ENCODE measurements around the gene ATXN1.
"Not testable (repeated sequence)": the region's sequence is repeated elsewhere in the genome, so short reads cannot be mapped to it uniquely, and the experiment has no call there.

The ATXN1 gene

DNA sequence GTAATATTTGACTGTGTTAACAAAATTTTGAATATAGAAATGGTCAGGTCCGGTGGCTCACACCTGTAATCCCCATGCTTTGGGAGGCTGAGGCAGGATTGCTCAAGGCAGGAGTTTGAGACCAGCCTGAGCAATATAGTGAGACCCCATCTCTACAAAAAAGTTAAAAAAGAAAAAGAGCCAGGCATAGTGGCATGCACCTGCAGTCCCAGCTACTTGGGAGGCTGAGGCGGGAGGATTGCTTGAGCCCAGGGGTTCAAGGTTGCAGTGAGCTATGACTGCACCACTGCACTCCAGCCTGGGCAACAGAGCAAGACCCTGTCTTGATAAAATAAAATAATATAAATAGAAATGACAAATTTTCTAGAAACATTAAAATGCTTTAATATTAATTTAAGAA, 147.8 kb downstream of the ATXN1 start:
- DNase-seq (ENCODE audit: low spot score): not testable (repeated sequence)

DNA sequence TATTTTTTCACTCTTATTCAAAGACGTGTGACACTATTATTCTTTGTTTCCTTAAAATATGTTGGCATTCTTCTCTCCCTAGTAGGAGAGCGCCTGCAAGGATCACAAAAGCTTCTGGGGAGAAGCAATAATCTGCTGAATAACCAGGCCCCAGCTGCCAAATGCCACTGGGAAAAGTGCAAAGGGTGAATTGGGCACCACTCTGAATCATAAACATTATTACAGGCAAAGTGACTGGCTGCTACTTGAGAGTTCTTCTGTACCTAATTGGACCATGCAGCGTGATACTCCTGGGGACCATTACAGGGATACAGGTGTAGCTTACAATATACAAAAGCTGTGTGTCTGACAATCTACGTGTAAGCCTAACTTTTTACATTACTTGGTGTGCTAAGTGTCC, 152.8 kb downstream of the ATXN1 start:
- no peak for DNase-seq (ENCODE audit: low spot score)

DNA sequence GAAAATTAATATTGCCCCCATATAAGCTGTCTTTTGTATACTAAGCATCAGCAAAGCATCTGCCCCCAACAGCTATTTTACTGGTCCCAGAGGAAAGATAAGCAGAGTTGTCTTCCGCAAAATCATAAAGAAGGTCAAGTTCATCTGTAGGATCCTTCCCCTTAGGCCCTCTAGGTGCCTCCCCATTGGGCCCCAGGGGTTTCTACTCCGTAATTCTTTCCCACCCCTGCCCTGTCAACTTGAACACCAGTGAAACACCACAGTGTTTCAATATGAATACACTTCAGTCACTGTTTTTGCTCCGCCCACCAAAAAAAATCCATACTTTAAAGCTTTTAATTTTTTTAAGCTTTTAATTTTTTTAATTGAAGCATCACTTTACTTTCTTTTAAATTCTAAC, 159.2 kb downstream of the ATXN1 start:
- no peak for DNase-seq (ENCODE audit: low spot score)

DNA sequence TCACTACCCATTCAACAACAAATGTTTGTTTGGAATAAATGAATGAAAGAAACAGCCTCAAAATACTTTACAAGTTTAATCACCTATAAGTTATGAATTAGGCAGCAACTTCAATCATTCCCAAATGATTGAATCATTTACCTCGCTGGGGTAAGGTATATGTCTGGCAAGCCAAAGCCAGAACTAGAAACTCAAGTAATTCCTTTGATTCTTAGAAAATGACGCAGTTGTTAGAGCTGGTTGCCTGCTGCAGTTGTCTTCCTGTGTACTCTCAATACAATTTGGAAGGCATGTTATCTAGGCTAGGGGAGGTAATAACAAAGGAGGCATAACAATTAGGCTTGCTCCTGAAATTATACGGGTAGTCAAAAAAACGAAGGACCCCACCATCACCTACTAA, 160.6 kb downstream of the ATXN1 start:
- DNase-seq (ENCODE audit: low spot score): no peak

DNA sequence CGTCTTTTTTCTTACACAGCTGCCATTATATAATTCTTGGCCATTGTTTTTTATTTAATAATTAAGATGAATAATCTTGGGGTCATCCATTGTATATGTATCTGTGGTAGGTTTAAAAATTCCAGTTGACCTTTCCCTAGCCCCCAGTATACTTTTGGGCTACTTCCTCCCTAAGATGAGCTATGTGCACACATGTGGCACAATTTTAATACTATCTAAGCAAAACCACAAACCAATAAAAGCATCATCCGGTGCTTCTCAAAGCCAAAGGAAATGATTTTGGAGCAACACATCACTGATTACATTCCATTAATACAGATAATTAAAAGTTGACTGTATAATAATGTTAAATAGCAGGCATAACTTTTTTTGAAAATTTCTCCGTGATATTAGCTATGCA, 161.2 kb downstream of the ATXN1 start:
- no peak for DNase-seq (ENCODE audit: low spot score)

DNA sequence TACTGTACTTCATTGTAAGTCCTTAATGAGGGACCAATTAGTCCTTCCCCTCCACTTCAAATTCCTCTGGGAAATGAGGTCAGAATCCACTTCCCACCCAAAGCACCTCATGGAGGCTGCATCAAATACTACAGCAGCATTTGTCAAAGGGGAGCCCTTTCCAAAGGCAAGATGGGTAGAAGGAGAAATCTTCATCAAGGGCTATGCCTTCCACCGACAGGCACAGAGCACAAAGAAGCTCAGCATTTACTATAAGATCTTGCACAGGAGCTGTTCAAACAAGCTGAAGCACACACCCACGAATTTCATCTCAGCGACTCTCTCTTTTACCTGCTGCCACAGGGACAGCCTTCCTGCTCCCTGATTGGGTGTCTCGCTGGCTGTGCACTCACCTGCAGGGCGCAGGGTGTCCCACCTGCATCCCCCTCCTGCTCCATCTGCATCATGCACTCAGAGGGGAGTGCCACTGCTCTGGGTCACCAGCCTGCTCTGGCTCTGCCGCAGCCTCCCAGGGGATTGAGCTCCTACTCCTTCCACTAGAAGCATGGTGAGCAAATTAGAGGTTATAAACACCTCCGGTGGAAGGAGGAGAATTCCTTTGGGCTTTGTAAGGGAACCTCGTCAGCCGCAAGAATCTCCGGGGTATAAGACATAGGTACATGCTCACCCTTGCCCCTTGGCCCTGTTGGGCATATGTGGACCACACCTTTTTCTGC, 164.5 kb downstream of the ATXN1 start:
- no peak for DNase-seq (ENCODE audit: low spot score)

DNA sequence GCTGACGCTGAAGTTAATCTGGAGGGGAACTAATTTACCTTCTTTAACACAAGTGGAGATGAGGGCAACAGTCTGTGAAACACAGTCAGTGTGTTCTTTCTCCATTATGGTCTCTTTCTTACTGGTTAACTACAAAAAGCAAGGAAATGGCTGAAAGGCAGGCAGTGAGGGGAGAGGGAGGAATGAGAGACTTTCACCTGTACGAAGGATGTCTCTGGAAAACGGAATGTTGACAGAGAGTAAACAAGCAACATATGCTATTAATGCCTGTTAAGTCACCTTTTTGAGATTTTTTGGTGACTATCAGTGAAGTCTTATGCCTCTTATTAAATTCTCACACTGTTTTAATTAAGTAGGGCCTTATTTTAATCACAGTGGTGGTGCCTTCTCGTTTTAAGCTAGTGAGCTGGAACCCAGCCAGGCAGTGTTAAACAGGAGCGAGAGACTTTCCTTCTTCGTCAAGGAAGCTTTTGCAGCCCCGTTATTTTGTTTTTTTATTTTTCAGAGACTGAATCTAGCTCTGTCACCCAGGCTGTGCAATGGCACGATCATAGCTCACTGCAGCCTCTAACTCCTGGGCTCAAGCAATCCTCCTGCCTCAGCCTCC, 165.6 kb downstream of the ATXN1 start:
- DNase-seq (ENCODE audit: low spot score): no peak

DNA sequence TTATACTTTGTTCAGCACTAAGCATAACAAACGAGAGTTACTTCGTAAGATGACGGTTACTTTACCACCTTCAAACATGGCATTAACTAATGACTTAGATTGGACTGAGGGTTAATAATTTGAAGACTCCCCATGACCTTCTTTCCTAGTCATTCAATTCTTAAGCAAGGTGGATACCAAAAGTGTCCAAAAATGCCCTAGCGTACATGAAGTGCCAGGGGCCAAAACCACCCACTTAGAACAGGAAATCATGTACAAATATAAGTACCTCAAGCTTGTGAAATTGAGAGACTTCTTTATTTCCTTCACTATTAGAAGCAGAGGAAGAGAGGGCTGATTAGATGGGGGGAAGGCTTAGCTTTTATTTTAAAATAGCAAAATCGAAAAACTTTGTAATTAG, 166.4 kb downstream of the ATXN1 start:
- no peak for DNase-seq (ENCODE audit: low spot score)

DNA sequence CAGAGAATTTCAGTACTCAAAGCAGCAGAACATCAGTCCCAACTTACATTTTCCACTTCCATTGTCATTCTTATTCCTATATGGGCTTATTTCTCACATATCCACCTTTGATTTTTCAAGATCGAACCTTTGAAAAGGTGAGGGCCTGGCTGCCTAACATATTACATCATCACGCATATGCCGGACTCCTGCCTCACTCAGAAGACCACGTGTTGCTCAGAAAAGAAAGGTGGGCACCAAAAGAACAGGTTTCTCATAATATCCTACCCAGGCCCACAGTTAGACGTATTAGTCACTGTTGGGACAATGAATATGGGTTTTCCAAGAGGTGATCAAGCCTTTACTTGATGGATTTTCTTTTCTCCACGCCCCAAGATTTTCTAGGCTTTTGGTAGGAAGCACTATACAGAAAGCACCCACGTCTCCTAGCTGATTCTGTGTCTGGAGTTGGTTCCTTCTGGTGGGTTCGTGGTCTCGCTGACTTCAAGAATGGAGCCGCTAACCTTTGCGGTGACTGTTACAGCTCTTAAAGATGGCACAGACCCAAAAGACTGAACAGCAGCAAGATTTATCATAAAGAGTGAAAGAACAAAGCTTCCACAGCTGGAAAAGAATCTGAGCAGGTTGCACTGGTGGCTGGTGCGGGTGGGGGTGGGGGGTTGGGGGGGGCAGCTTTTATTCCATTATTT, 168.9 kb downstream of the ATXN1 start:
- DNase-seq (ENCODE audit: low spot score): no peak

DNA sequence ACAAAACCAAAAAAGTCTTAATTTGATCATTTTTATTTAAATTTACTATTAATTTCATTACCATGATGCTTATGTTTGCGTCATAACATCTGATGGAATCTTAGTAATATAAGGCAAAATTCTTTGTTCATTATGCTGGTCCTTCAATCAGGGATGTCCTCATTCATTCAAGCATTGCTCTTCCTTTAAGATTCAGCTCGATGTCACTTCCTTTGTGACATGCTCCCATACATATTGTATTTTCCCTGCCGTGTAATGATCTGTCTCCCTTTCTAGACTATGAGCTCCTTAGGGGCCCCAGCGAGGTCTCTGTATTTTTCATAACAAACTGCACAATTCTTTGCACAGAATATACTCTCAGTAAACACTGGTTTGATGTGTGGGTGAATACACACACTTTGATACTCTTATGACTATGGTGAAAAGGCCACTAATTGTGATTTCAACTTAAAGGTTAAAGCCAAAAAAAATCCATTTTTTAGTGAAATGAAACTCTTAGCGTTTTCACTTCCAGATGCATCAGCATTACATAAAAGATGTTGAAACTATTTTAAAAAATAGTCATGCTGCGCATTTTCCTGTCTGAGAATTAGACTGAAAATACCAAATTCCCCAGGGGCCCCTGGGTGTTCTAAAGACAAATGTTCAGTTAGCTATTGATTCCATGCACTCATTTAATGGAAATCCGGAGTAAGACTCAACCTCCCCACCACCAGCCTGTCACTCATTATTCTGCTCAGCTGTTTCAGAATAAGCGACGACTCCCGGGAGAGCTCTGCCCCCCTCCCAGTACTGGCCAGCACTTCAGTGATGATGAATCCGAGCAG, 169.7 kb downstream of the ATXN1 start:
- DNase-seq (ENCODE audit: low spot score): no peak

DNA sequence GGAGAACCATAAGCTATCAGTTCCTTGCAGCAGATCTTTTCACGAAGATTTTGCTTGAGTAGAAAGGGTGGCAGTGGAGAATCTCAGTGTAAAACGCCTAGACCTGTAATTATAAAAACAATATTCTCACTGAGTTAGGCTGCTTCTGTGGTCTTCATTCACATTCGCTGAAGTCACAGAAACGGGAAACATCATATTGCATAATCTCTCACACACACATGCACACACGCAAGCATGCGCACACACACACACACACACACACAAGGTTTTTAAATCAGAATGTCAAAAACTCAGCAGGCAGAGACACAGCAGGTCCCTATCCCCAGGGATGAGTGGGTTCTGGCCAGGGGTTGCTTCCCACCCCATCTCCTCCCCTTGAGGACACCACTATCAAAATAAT, 175.5 kb downstream of the ATXN1 start:
- DNase-seq (ENCODE audit: low spot score): no peak

DNA sequence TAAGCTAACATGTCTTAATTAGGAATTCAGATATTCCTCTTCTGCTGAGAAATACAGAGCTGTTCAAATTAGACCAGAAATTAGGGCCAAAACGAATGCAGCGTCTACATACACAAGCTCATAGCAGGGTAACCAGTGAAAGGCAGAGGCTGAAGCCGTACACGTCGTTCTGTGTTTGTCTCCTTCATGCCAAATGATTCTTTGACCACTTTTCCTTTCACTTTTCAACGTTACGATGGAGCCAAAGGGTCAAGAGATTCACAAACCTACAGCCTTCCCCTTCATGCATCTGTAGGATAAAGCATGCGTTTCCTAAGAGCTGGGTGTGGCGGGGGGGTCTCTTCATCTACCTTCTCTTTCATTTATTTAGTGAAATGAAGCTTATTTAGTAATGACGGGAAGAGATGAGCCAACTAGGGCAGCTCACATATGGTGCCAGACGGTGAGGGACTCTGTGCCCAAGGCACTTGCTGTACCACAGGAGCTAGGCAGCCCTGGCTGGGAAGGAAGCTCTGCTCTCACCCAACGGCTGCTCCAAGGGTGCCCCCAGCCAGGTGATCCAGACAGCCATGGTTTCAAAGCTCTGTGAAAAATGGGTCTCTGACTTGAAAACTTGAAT, 178.0 kb downstream of the ATXN1 start:
- DNase-seq (ENCODE audit: low spot score): no peak

DNA sequence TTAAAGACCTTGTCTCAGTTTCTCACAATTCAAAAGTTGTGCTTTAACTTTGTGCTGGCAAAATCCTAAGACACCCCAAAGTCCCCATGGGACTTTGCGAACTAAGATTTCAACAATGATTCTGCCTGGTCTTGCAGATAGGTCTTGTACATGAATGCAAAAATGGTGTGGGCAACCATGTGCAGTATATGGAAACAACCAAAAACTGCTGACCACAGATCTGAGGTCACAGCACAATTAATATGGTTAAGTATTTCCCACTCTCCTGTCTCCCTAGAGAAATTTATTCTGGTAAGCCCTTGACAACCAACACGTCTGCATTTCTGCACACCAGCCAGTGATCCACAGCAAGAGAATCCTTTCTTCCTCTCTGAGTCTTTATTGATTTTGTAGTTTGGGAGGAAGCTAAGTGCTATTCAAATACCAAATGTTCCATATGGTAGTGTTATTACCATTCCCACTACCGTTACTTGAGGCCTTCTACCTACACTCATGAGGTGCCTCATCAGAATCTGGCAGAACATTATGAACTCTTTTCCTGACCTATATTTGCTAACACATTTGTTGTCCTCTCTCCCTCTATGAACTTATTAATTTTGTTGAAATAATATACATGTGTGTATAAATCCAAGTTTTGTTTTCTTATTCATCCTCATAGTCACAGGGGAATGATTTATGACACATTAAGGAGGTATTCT, 178.7 kb downstream of the ATXN1 start:
- DNase-seq (ENCODE audit: low spot score): no peak

DNA sequence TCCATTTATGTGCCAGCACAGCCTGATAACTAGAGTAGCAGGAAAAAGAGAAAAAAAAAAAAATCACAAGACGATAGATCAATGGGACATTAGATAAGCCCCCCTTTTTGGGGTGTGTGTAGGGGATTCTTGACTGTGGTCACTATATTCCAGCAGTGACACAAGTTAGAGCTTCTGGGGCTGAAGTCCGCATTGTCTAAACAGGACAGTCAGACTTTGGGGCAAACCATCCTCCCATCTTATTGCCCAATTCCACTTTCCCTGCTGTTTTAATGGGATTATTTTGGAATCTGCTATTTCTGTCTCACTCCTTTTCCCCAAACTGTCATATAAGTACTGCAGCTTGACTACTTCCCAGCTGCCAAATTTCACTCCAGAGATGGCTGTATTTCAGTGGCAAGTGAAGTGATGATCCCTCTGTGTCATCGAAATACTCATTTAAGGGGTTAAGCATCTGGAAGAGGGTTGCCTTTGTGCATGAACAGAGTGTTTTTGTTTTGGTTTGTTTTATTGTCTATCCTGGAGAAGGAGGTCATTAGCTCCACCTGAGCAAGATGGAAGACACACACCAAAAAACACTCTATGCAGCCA, 182.5 kb downstream of the ATXN1 start:
- no peak for DNase-seq (ENCODE audit: low spot score)

DNA sequence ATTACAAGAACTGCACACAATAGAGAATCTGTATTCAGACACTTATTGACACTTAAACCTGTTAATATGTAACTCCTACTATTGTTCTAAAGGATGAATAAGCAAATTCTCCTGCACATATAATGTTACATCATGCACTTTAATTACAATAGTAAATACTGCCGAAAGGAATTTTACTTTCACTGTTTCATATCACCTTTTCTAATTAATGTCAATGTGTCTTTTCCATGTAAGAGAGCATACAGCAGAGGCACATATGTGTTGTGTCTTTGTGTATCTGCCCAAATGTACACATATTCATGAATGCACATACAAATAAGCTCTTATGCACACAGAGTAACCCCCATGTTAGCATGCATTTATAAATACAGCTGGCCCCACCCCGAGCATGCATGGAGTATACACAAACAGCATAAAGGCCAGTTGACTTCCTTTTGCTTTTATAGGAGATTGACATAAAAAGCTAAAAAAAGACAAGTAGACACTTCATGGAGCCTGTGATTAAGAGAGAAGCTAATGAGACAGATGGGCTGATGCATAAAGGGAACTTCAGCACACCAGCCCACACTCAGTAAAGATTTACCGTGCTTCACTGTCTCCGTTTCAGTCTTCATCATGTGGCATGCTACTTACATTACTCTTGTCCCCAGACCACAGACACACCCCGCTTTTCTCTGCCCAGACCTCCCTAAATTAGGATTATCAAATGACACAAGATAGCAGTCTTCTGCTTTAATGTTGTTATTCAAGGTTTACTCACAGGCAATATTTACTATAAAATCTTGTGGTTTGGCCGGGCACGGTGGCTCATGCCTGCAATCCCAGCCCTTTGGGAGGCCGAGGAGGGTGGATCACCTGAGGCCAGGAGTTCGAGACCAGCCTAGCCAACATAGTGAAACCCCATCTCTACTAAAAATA, 184.6 kb downstream of the ATXN1 start:
- DNase-seq (ENCODE audit: low spot score): no peak

DNA sequence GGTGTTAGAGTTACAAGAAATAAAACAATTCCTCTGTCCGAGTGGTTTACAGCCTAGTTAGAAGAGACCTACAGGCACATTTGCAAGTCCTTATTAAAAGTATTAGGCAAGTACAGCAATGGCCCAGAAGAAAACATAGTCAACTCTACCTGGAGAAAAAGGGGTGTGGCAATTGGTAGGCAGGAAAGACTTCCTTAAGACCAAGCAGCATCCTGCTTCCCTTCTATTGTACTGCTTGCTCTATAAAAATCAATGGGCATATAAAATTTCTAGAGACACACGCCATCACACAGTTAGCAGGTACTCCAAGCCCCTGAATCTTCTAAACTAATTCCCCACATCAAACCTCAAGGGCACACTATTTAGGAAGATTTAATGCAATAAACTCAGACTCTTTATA, 185.6 kb downstream of the ATXN1 start:
- no peak for DNase-seq (ENCODE audit: low spot score)

DNA sequence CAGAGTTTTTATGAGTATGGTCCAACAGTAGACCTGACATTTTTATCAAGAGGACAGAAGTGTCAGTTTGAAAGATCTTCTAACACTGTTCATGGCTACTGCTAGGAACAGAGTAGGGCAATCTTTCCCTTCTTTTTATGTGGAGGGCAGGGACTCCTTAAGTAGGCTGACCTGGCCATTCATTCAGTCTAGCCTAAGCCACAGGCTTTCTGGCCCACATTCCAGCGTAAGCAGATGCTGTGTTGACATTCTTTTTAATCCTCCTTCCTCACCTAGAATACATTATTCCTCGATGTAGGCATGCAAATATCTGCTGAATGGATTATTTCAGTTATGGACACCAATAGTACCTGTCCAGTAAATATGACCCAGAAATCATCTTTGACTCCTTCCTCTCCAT, 188.3 kb downstream of the ATXN1 start:
- no peak for DNase-seq (ENCODE audit: low spot score)

DNA sequence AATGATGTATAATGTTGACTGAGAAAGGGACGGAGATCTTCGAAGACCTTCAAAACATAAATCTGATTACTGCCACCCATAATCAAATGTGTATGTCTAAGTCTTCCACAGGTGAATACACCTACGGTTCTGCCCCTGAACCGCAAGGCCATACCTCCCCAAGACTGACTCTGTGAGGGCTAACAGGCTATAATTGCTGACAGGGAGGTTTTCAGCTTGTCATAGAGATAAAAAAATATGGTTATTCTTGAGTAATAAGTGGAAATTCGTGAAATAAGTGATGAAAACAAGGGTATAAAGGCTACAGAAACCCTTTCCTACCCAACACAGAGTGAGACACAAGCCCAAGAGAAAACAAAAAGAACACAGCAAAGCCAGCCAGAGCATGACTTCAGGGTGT, 188.9 kb downstream of the ATXN1 start:
- DNase-seq (ENCODE audit: low spot score): no peak

DNA sequence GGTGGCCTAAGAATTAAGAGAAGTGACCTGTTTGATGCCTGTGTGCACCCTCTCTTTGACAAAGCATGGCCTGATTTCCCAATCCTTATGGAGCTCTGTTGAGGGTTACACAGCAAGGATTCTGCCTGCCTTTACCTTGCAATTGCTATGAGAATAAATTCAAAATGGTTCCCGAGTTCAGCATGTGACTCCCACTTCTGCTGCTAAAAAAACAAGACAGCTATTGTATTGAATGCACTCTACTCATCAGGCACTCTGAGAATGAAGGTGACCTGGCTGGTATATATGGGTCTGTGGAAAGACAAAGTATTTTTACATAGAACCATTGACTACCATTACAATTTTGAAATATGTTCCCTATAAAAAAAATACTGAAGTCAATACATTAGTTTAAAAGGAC, 190.3 kb downstream of the ATXN1 start:
- DNase-seq (ENCODE audit: low spot score): no peak

DNA sequence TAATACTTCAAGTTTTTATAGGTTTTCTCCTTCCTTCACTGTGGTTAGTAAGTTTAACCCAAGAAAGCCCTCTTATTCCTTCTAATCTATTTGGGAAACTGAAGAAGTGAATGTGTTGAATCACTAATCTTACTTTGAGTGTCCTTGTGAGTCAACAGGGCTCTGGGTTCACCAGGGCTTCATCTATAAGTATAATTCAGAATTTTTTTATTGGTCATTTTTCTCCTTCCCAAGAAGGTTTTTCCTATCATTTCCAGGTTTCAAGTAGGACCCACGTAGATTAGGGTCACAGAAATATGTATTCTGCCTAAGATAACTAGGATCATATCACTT, 191.1 kb downstream of the ATXN1 start:
- no peak for DNase-seq (ENCODE audit: low spot score)

All from hepatic stellate cell (primary cell).